BLaER1 treated with 17β-estradiol and CSF1 and Interleukin-3, amounts not matched to agents 10 nM and 100 nM (cell line): ENCODE data around the gene RHOT1.
"Not testable (repeated sequence)": the region's sequence is repeated elsewhere in the genome, so short reads cannot be mapped to it uniquely, and the experiment has no call there.

ENCODE experiments used
- H3K27ac ChIP-seq, 11 experiments: shearing (Covaris generic); formaldehyde crosslinking; 2 replicates each; pipeline ENCODE4 v1.8.1; 2022
- H3K27me3 ChIP-seq, 11 experiments: shearing (Covaris generic); formaldehyde crosslinking; 2 replicates each; pipeline ENCODE4 v1.8.1; 2022
- H3K36me3 ChIP-seq, 11 experiments: shearing (Covaris generic); formaldehyde crosslinking; 2 replicates each; pipeline ENCODE4 v1.8.1; 2022
- H3K4me1 ChIP-seq, 10 experiments: shearing (Covaris generic); formaldehyde crosslinking; 2 replicates each; pipeline ENCODE4 v1.8.1; 2022
- H3K4me2 ChIP-seq, 11 experiments: shearing (Covaris generic); formaldehyde crosslinking; 2 replicates each; pipeline ENCODE4 v1.8.1; 2022
- H3K4me3 ChIP-seq, 10 experiments: shearing (Covaris generic); formaldehyde crosslinking; 2 replicates each; pipeline ENCODE4 v1.8.1; 2022
- H3K9ac ChIP-seq, 11 experiments: shearing (Covaris generic); formaldehyde crosslinking; 2 replicates each; pipeline ENCODE4 v1.8.1; 2022
- H3K9me3 ChIP-seq, 11 experiments: shearing (Covaris generic); formaldehyde crosslinking; replicated peaks in 1 of 11; 2 replicates each; pipeline ENCODE4 v1.8.1; 2022
- H4K20me1 ChIP-seq, 11 experiments: shearing (Covaris generic); formaldehyde crosslinking; 2 replicates each; pipeline ENCODE4 v1.8.1; 2022
- Cebpa-rat ChIP-seq, 11 experiments: shearing (Covaris generic); IDR thresholded peaks; 2 replicates each; pipeline ENCODE4 v1.8.1; 2022

Gene RHOT1

DNA sequence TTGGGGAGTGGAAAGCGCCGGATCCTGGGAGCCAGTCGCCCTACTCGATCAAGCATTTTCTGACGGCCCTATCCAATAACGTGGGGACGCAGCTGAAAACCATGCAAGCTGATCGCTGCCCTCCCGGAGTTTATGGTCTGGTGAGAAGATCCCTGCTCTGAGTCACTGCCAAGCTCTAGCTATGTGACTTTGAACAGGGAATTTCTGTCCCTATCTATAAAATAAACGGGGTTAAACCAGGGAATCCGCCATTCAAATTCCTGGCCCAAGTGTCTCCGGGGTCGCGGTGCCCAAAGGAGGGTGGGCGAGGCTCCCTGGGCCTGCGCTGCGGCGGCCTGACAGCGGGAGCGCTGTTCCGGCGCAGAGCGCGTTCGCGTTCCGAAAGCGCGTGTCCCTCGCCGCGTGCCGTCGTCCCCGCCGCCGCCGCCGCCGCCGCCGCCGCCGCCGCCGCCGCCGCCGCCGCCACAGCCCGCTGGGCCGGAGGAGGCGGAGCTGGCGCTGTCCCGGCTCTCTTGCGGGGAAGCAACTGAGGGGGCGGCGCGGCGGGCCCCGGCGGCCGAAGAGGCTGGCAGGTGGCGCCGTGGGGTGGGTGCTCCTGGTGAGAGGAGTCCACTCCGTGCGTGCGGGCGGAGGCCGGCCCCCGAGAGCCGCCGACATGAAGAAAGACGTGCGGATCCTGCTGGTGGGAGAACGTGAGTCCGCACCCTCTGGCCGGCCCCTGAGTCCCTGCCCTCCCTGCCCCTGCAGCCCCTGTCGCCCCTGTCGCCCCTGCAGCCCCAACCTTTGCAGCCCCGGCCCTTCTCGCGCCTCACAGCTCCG lies at the start of gene RHOT1:
Gene RHOT1, plus strand, starts transcription at position 465 of the 819 bp plus-strand sequence. Its CDS starts 191 bp downstream, at position 656.
- H3K4me3 ChIP-seq, result peak within 1 kb of the TSS; percentile 79 to 100 (median 96)
- no peaks in the 10 kb centered on the region for H3K9me3 ChIP-seq
- H3K4me2 ChIP-seq, result peak within 1 kb of the TSS; percentile 80 to 94 (median 90)
- H3K9ac ChIP-seq, result peak within 1 kb of the TSS; percentile 85 to 98 (median 92)
- H3K27me3 ChIP-seq, result no peaks in the 10 kb centered on the region
- peaks cover 0 to 41% (median 26%) of the 10 kb centered on the region in 11 experiments; a peak in 16 of 22 replicates for H4K20me1 ChIP-seq
- no peak for TF ChIP-seq Cebpa-rat (IDR thresholded peaks at IDR 0.05)
- H3K36me3 ChIP-seq, result peaks cover 0 to 29% (median 17%) of the 10 kb centered on the region in 11 experiments; a peak in 14 of 22 replicates
- peaks cover 25 to 66% (median 38%) of the 10 kb centered on the region in 10 experiments for H3K4me1 ChIP-seq
- peak within 1 kb of the TSS; percentile 83 to 99 (median 97) for H3K27ac ChIP-seq

DNA sequence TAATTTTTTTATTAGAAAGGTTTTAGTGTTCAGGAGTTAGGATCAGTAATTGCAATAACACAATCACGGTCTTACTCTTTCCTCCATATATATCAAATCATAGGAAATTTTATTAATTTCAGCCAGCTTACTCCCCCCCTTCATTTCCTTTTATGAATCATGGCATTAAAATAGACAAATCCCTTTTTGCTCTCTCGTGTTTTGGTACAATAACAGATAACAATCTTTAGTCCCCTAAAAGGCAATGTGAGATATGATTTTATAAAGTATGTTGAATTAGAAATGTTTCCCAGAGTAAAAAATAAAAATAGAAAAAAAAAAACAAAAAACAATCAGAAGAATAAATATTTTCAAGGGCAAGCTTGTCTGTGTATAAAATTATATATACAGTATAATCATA lies 42.6 kb upstream of the RHOT1 start:
- Histone ChIP-seq H3K27ac (no peak overlapping the region), H3K4me1 (peaks cover 0 to 13% (median 10%) of the 10 kb centered on the region in 10 experiments; a peak in 13 of 20 replicates), H4K20me1 (no peaks in the 10 kb centered on the region), H3K4me2 (no peak overlapping the region), H3K9ac (no peak overlapping the region), H3K36me3 (no peaks in the 10 kb centered on the region), H3K4me3 (no peak overlapping the region), H3K27me3 (no peaks in the 10 kb centered on the region), H3K9me3 (no peaks in the 10 kb centered on the region)
- TF ChIP-seq Cebpa-rat (IDR thresholded peaks at IDR 0.05), result no peak

DNA sequence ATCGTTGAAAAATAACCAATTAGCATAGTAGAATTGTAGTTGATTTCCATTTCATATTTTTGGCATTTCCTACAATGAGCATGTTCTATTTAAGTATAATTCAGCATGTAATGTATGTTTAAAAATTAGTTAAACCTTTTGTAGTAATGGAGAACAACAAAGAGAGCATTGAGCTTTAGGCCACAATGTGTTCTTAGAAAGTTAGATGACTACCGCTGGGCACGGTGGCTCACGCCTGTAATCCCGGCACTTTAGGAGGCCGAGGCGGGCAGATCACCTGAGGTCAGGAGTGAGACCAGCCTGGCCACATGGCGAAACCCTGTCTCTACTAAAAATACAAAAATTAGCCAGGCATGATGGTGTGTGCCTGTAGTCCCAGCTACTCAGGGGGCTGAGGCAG lies 42.0 kb upstream of the RHOT1 start:
- H3K4me2 ChIP-seq, H3K9me3 ChIP-seq, H3K4me3 ChIP-seq, H3K36me3 ChIP-seq, H3K27me3 ChIP-seq, H4K20me1 ChIP-seq, H3K27ac ChIP-seq, H3K9ac ChIP-seq: not testable (repeated sequence)
- peaks cover 0 to 17% (median 10%) of the 10 kb centered on the region in 10 experiments; a peak in 13 of 20 replicates for H3K4me1 ChIP-seq

DNA sequence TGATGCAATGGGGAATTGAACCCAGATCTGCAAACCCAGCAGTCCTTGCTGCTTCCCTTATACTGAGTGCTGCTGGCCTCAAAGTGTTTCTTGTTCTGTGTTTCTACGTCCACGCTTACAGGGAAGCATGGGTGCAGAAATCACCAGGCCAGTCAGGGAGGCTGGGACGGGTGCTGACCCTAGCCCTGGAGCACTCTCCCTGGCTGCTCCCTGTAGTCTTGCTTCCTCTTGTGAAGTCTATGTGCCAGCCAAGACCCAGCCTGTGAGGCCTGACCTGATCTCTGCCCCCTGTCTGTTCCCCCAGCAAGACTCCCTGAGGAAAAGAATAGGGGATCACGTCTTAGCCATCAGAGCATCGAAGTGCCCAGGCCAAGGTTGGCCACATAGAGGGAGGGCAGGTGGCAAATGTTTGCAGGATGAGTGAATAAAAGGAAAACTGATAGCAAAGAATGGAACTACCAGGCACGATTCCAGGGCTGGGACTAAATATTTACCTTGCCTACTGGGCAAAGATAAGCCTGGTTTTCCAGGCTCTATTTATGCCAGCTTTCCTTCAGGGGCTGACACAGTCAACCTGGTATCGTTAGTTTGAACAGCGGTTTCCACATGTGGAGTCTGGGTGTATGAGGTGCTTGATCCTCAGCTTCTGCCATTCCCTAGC lies 41.2 kb upstream of the RHOT1 start:
- TF ChIP-seq Cebpa-rat (IDR thresholded peaks at IDR 0.05), result no peak
- peaks cover under 1 to 24% (median 11%) of the 10 kb centered on the region in 10 experiments; a peak in 17 of 20 replicates for H3K4me1 ChIP-seq
- H3K27me3 ChIP-seq, result no peaks in the 10 kb centered on the region
- no peaks in the 10 kb centered on the region for H4K20me1 ChIP-seq
- H3K9ac ChIP-seq, result no peak overlapping the region
- no peak overlapping the region; a peak in 1 of 22 replicates for H3K4me2 ChIP-seq
- H3K27ac ChIP-seq, result no peak overlapping the region
- no peaks in the 10 kb centered on the region for H3K9me3 ChIP-seq
- no peak overlapping the region for H3K4me3 ChIP-seq
- H3K36me3 ChIP-seq, result no peaks in the 10 kb centered on the region

DNA sequence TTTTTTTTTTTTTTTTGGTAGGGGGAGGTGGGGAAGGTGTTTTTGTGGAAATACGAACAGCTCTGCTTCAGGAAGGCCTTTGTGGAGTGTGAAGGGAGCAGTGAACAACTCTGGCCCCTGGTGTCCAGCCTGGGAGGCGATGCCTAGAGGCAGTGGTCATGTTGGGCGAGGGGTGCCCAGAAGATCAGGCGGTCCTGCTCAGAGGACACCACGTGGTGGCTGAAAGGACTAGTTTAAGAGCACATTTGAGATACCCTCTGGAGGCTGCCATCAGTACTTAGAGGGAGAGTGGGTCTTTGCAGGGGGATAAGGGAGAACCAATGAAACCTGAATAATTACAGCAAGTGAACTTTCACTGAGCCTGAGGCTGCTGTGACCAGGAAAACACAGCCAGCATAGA lies 40.1 kb upstream of the RHOT1 start:
- no peak for TF ChIP-seq Cebpa-rat (IDR thresholded peaks at IDR 0.05)

DNA sequence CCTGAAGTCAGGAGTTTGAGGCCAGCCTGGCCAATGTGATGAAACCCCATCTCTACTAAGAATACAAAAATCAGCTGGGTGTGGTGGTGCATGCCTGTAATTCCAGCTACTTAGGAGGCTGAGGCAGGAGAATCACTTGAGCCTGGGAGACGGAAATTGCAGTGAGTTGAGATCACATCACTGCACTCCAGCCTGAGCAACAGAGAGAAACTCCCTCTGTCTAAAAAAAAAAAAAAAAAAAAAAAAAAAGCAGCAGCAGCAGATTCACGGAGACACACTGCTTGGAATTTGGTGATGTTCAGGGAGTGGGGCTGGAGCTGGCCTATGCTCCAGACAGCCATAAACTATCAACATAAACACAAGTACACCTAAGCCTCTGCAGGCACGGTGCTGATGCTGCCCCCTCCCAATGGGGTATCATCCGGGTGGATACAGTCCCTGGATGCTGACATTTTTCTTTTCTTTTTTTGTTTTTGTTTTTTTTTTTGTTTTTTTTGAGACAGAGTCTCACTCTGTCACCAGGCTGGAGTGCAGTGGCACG lies 39.6 kb upstream of the RHOT1 start:
- H3K27ac ChIP-seq, result no peak overlapping the region
- H3K36me3 ChIP-seq, result no peaks in the 10 kb centered on the region
- H4K20me1 ChIP-seq, result no peaks in the 10 kb centered on the region
- no peak overlapping the region for H3K4me2 ChIP-seq
- H3K9me3 ChIP-seq, result no peaks in the 10 kb centered on the region
- H3K9ac ChIP-seq, result no peak overlapping the region
- no peaks in the 10 kb centered on the region for H3K27me3 ChIP-seq
- no peak overlapping the region for H3K4me3 ChIP-seq
- peaks cover 16 to 40% (median 27%) of the 10 kb centered on the region in 10 experiments for H3K4me1 ChIP-seq
- no peak for TF ChIP-seq Cebpa-rat (IDR thresholded peaks at IDR 0.05)

More for the DNA sequence above, 40.1 kb upstream of the RHOT1 start:
- Histone ChIP-seq H3K27me3 (no peaks in the 10 kb centered on the region), H3K4me3 (no peak overlapping the region), H3K36me3 (no peaks in the 10 kb centered on the region), H3K4me1 (peaks cover 11 to 35% (median 22%) of the 10 kb centered on the region in 10 experiments), H4K20me1 (no peaks in the 10 kb centered on the region), H3K4me2 (no peak overlapping the region), H3K9me3 (no peaks in the 10 kb centered on the region), H3K27ac (no peak overlapping the region), H3K9ac (no peak overlapping the region)

DNA sequence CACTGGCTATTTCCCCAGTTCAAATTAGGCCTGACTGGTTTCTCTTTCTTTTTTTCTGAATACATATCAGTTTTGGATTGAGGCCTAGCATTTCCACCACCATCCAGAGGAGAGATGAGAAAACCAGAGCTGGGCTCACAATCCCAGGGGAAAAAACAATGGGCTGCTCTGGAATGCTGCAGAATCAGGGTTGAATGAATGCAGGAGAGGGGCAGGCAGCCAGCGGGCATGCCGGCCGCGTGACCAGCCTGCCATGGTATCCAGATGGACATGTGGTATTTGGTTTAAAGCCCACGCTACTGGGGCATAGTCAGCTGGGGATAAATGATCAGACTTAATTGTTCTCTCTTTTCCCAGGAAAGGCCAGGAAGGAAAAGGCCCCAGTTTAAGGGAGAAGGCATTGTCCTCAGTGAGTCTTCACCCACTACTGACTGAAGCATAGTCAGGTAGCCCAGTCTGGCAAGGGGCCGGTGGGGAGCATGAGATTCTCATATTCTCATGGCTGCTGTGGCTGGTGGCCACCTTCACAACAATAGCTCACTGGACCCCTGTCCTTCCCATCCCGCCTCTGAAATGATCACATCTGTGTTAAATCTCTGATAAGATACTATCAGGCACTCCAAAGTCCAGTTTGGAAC lies 38.7 kb upstream of the RHOT1 start:
- TF ChIP-seq Cebpa-rat (IDR thresholded peaks at IDR 0.05), result no peak
- H3K4me3 ChIP-seq, result no peak overlapping the region
- peaks cover 16 to 45% (median 31%) of the 10 kb centered on the region in 10 experiments for H3K4me1 ChIP-seq
- H3K27ac ChIP-seq, result peak overlapping the region in 6 of 11 experiments; percentile 7 to 67 (median 34); a peak in 9 of 22 replicates
- peak overlapping the region in 7 of 11 experiments; percentile 25 to 68 (median 56); a peak in 12 of 22 replicates for H3K4me2 ChIP-seq
- H3K27me3 ChIP-seq, result no peaks in the 10 kb centered on the region
- H3K36me3 ChIP-seq, result no peaks in the 10 kb centered on the region
- no peaks in the 10 kb centered on the region for H4K20me1 ChIP-seq
- peak overlapping the region in 3 of 11 experiments; percentile 8 to 21 (median 16); a peak in 1 of 22 replicates for H3K9ac ChIP-seq
- H3K9me3 ChIP-seq, result no peaks in the 10 kb centered on the region

DNA sequence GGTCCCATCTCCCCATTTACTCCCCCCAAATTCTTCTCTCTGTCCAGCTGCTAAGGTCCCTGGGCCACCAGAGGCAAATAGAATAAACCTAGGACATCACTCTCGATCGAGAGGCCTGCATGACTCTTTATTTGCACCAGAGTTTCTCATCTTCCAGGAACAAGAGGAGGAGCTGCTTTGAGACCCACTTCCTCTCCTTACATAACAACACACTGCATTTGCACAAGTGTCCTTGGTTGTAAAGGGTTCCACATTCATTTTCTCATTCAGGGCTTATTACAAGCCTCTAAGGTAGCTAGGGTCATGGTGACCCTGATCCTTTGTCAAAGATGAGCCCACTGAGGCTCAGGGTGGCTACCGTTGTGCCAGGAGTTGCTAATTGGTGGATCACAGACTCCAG lies 38.1 kb upstream of the RHOT1 start:
- H3K9ac ChIP-seq, result peak overlapping the region in 3 of 11 experiments; percentile 8 to 21 (median 16); a peak in 1 of 22 replicates
- no peak overlapping the region for H3K4me3 ChIP-seq
- peaks cover 16 to 45% (median 31%) of the 10 kb centered on the region in 10 experiments for H3K4me1 ChIP-seq
- TF ChIP-seq Cebpa-rat (IDR thresholded peaks at IDR 0.05), result no peak
- H4K20me1 ChIP-seq, result no peaks in the 10 kb centered on the region
- peak overlapping the region in 7 of 11 experiments; percentile 25 to 68 (median 56); a peak in 12 of 22 replicates for H3K4me2 ChIP-seq
- H3K36me3 ChIP-seq, result no peaks in the 10 kb centered on the region
- H3K27ac ChIP-seq, result peak overlapping the region in 6 of 11 experiments; percentile 7 to 67 (median 34); a peak in 9 of 22 replicates
- no peaks in the 10 kb centered on the region for H3K27me3 ChIP-seq
- no peaks in the 10 kb centered on the region for H3K9me3 ChIP-seq

DNA sequence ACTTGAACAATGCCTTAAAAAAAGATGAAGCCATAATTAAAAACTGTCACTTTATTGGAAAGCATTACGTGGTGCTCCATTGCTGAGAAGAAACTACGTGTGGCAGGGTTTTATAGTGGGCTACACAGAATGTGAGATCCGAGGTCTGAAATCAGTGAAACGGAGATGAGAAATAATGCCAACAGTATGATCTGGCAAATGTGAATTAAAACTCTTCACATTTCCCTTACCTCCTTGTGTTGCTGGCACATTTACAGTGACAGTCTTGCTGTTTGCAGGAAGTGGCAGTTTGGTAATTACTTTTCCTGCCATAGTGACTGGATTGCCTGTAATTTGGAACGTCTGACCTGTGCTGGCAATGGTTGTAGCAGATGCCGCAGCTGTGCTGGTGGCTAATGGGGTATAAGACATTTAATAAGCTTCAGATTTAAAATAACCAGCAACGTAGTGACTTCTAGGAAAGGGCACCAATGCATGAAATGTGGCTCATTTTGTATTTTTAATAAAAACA lies 35.8 kb upstream of the RHOT1 start:
- Histone ChIP-seq H3K4me1 (peaks cover 16 to 49% (median 31%) of the 10 kb centered on the region in 10 experiments), H3K27ac (peak overlapping the region in 6 of 11 experiments; percentile 10 to 51 (median 26); a peak in 7 of 22 replicates), H3K9ac (peak overlapping the region in 2 of 11 experiments; percentile 9 to 25; a peak in 3 of 22 replicates), H3K4me2 (peak overlapping the region; percentile 51 to 76 (median 63))
- not testable (repeated sequence) for H3K27me3 ChIP-seq, H3K36me3 ChIP-seq, H3K9me3 ChIP-seq, H4K20me1 ChIP-seq, H3K4me3 ChIP-seq

DNA sequence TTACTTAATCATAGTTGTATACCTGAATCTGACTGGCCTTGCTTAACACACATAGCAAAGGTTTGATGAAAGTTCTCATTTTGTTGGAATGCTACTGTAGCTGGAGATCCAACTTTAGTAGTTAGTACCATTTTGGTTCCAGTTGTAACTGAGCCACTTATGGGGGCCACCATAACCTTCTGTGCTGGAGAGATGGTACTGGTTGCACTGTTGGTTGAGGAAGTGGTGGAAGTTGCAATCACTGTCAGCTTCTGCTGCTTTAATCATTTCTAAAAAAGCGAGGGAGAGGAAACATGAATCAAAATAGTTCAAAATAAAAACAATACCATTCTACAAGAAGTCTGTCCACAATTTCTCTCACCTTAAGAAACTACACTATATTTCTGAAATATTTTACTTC lies 35.1 kb upstream of the RHOT1 start:
- Histone ChIP-seq H3K27ac (peak overlapping the region in 2 of 11 experiments; percentile 20 to 51; a peak in 3 of 22 replicates), H3K4me2 (peak overlapping the region; percentile 51 to 76 (median 63)), H3K4me1 (peaks cover 16 to 52% (median 31%) of the 10 kb centered on the region in 10 experiments)
- not testable (repeated sequence) for H3K9ac ChIP-seq, H3K27me3 ChIP-seq, H3K4me3 ChIP-seq, H3K9me3 ChIP-seq, H4K20me1 ChIP-seq, H3K36me3 ChIP-seq
